GM12892 (cell line): Measurements from ENCODE around the gene UBQLNL.

Source experiments
- POLR2A ChIP-seq: IDR thresholded peaks from 2 replicates; pipeline ENCODE4 v1.6.1; 2011; ENCODE audit warnings: low read depth, low read length, control low read depth
- POLR2AphosphoS5 ChIP-seq: IDR thresholded peaks from 2 replicates; pipeline ENCODE4 v1.6.1; 2011; ENCODE audit warnings: low read depth, low read length, control low read depth

DNA sequence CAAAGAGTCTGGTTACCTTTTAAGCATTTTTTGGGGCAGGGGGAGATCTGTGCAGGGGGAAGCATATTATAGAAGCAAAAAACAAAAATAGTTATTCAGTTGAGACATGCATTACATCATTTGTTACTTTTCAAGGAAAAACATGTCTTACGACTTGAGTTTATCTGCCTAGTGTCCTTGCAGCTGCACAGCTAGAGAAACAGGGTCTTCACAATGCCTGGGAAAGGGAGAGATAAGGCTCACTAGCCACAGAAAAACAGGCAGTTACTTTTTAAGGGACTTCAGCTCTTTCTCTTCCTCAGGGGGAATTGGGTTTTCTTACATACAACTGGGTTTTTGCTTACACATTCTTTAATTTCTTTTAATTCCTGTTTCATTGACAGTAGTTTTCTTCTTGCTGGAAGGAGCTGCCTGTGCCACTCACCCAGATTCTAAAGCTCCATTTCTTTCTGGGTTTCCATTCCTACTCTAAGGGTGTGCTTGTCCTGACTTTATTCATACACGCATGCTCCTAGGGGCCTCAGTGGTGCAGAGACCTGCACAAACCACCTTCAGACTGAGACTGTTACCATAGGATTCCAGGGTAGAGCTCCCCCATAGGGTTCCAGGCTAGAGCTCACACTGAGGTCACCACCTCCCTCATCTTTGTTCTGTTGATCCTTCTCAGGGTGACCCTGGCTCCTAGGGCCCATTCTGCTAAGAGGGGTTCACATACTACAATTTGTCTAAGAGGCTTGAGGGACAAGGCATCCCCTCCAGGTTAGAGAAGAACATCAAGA, 14.7 kb upstream of the UBQLNL start:
- TF ChIP-seq POLR2A (no peak), POLR2AphosphoS5 (no peak)
